ENCODE data around the gene WAC.

DNA sequence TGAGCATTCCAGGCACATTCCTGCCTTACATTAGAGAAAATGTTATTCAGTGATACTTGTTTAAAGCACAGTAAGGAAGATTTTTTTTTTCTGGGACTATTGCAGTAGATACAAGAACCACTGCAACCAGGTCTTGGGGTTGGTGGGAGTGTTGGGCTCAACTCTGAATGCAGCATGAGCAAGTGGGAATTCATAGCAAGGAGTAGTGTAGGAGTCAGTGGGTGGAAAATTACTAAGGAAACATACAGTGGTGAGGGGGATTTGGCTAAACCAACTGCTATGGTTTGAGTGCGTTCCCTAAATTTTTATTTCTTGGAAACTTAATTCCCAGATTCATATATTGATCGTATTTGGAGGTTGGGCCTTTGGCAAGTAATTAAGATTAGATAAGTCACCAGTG, 22.4 kb downstream of the WAC start:
- no peak for TF ChIP-seq POLR2AphosphoS5 (IDR thresholded peaks at IDR 0.05)
- TF ChIP-seq, protein P1, sequence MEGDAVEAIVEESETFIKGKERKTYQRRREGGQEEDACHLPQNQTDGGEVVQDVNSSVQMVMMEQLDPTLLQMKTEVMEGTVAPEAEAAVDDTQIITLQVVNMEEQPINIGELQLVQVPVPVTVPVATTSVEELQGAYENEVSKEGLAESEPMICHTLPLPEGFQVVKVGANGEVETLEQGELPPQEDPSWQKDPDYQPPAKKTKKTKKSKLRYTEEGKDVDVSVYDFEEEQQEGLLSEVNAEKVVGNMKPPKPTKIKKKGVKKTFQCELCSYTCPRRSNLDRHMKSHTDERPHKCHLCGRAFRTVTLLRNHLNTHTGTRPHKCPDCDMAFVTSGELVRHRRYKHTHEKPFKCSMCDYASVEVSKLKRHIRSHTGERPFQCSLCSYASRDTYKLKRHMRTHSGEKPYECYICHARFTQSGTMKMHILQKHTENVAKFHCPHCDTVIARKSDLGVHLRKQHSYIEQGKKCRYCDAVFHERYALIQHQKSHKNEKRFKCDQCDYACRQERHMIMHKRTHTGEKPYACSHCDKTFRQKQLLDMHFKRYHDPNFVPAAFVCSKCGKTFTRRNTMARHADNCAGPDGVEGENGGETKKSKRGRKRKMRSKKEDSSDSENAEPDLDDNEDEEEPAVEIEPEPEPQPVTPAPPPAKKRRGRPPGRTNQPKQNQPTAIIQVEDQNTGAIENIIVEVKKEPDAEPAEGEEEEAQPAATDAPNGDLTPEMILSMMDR (IDR thresholded peaks at IDR 0.05) = no peak
